MCF 10A (cell line): Measurements from ENCODE around the gene SEMA3G. TPM values are rescaled to one million over a fixed set of nuclear protein-coding genes. Genes with fewer than 3 reads are reported as not detected.

Experiments
- BruUV-seq: library from RNA; stranded (reverse); fragments of 400-500 nt; replicated peaks from 2 replicates; lab custom pipeline; 2021; lab: Mats Ljungman, UMichigan
- CTCF ChIA-PET: fragments of 300-600 bp; sonication (Branson Sonifier 250); formaldehyde crosslinking; extraction: SDS; loops from one replicate; lab custom pipeline; 2021; ENCODE audit warnings: antibody characterized with exemption, inconsistent platforms; lab: Yijun Ruan, JAX
- POLR2A ChIA-PET: fragments of 300-600, 350-650 bp; sonication (Branson Sonifier 250); formaldehyde crosslinking; extraction: SDS; loops from one replicate; lab custom pipeline; 2020; ENCODE audit warnings: antibody characterized with exemption, inconsistent platforms; lab: Yijun Ruan, JAX
- DNase-seq: peaks from one replicate; pipeline ENCODE4 v3.0.0-alpha.2; 2018; ENCODE audit not compliant: unreplicated experiment
- H3K27ac Mint-ChIP-seq: one replicate; pipeline ENCODE4 v1.8.0; 2022; ENCODE audit warnings: mild to moderate bottlenecking, low read depth, mixed read lengths; ENCODE audit not compliant: unreplicated experiment
- H3K27me3 Mint-ChIP-seq: one replicate; pipeline ENCODE4 v1.8.0; 2022; ENCODE audit warnings: mixed read lengths; ENCODE audit not compliant: insufficient read depth, unreplicated experiment
- H3K36me3 Mint-ChIP-seq: one replicate; pipeline ENCODE4 v1.8.0; 2022; ENCODE audit warnings: mild to moderate bottlenecking, moderate library complexity, mixed read lengths; ENCODE audit not compliant: insufficient read depth, unreplicated experiment
- H3K4me1 Mint-ChIP-seq: one replicate; pipeline ENCODE4 v1.8.0; 2022; ENCODE audit warnings: mixed read lengths; ENCODE audit not compliant: insufficient read depth, unreplicated experiment
- H3K4me3 Mint-ChIP-seq: one replicate; pipeline ENCODE4 v1.8.0; 2022; ENCODE audit warnings: mild to moderate bottlenecking, moderate library complexity, mixed read lengths; ENCODE audit not compliant: unreplicated experiment
- H3K9me3 Mint-ChIP-seq: one replicate; pipeline ENCODE4 v1.8.0; 2022; ENCODE audit warnings: mixed read lengths; ENCODE audit not compliant: unreplicated experiment
- intact Hi-C: fragments of 100-400 bp; cut with micrococcal nuclease; formaldehyde crosslinking; loops from 2 replicates; pipeline ENCODE4 v1.14.1; 2022
- total RNA-seq: library from RNA; stranded (reverse); gene quantifications from 2 replicates; pipeline ENCODE4 v1.2.3, GENCODE V29; 2022
- TF ChIP-seq, protein P1 (sequence below): fragments of 200-600 bp; IDR thresholded peaks from one replicate; pipeline ENCODE4 v1.8.0; 2022; ENCODE audit warnings: antibody characterized with exemption, mild to moderate bottlenecking; ENCODE audit not compliant: unreplicated experiment

SEMA3G gene
- total RNA-seq, 1 experiment from 2014 or later, result 0.12 TPM

DNA sequence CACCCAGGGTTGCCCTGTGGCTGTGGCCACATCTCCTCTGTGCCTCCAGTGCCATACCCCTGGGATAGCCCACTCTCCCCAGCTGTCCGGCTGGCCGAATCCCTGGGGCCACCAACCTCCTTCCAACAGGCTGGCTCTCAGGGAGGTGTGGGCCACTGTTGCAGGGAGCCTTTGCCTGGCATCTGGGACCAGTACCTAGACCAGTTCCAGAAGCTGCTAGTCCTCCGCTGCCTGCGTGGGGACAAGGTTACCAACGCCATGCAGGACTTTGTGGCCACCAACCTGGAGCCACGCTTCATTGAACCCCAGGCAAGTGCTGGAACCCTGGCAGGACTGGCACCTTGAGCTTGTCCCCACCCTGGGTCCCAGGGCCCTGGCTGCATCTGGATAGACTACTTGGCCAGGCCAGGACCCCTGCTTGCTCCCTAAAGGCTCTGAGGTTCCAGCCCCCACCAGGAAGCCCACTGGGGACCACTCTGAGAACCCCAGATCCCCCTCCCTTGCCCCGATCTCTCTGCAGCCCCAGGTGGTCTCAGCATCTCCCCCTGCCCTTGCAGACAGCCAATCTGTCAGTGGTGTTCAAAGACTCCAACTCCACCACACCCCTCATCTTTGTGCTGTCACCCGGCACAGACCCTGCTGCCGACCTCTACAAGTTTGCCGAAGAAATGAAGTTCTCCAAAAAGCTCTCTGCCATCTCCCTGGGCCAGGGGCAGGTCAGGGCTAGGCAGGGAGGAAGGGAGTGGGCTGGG lies 50.0 kb downstream of the SEMA3G start:
- DNase-seq, result no peak
- TF ChIP-seq, protein P1, sequence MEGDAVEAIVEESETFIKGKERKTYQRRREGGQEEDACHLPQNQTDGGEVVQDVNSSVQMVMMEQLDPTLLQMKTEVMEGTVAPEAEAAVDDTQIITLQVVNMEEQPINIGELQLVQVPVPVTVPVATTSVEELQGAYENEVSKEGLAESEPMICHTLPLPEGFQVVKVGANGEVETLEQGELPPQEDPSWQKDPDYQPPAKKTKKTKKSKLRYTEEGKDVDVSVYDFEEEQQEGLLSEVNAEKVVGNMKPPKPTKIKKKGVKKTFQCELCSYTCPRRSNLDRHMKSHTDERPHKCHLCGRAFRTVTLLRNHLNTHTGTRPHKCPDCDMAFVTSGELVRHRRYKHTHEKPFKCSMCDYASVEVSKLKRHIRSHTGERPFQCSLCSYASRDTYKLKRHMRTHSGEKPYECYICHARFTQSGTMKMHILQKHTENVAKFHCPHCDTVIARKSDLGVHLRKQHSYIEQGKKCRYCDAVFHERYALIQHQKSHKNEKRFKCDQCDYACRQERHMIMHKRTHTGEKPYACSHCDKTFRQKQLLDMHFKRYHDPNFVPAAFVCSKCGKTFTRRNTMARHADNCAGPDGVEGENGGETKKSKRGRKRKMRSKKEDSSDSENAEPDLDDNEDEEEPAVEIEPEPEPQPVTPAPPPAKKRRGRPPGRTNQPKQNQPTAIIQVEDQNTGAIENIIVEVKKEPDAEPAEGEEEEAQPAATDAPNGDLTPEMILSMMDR, result no peak
- ChIA-PET POLR2A (no interaction called here), CTCF (interaction anchor here (0.7 kb wide), 1 partner anchor 98 kb away, joined by 4 read pairs; no protein-coding TSS in a partner anchor)
- H3K36me3 Mint-ChIP-seq, result no peaks in the 10 kb centered on the region
- BruUV-seq, result no TSS peak
- intact Hi-C loops, result no loop called here
- no peak overlapping the region for H3K27ac Mint-ChIP-seq
- no peaks in the 10 kb centered on the region for H3K27me3 Mint-ChIP-seq
- no peaks in the 10 kb centered on the region for H3K9me3 Mint-ChIP-seq
- H3K4me1 Mint-ChIP-seq, result no peaks in the 10 kb centered on the region
- no peak overlapping the region for H3K4me3 Mint-ChIP-seq

DNA sequence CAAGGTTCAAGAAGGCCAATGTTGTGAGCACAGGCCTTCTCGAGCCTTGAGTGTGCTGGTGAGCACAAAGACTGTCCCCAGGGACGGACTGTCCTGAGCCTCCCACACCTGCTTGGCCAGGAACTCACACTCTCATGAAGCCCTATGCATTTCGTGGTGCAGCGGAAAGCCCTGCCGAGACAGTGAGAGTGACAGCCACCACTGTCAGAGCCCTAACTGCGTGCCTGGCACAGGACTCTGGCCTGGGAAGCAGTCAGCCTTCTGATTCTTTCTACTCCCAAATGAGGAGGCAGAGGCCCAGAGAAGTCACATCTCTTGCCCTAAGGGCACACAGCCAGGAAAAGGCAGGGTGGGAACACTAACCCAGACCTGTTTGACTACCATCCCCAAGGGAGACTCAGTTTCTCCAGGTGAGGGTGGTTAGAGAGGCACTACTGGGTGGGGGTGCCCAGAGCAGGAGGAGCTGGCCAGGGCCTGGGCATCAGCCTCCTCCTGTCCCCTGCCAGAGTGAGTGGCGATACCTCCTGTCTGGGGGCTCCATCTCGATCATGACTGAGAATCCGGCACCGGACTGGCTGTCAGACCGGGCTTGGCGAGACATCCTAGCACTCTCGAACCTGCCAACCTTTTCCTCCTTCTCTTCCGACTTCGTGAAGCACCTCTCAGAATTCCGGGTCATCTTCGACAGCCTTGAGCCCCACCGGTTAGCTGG lies 50.8 kb downstream of the SEMA3G start:
- TF ChIP-seq, protein P1, result no peak
- no peaks in the 10 kb centered on the region for H3K4me1 Mint-ChIP-seq
- no peaks in the 10 kb centered on the region for H3K9me3 Mint-ChIP-seq
- CTCF ChIA-PET, result interaction anchor here (0.6 kb wide), 1 partner anchor 115 kb away, joined by 3 read pairs; no protein-coding TSS in a partner anchor
- H3K36me3 Mint-ChIP-seq, result no peaks in the 10 kb centered on the region
- H3K27ac Mint-ChIP-seq, result no peak overlapping the region
- no TSS peak for BruUV-seq
- POLR2A ChIA-PET, result no interaction called here
- intact Hi-C loops, result no loop called here
- no peak for DNase-seq
- no peak overlapping the region for H3K4me3 Mint-ChIP-seq
- H3K27me3 Mint-ChIP-seq, result no peaks in the 10 kb centered on the region

DNA sequence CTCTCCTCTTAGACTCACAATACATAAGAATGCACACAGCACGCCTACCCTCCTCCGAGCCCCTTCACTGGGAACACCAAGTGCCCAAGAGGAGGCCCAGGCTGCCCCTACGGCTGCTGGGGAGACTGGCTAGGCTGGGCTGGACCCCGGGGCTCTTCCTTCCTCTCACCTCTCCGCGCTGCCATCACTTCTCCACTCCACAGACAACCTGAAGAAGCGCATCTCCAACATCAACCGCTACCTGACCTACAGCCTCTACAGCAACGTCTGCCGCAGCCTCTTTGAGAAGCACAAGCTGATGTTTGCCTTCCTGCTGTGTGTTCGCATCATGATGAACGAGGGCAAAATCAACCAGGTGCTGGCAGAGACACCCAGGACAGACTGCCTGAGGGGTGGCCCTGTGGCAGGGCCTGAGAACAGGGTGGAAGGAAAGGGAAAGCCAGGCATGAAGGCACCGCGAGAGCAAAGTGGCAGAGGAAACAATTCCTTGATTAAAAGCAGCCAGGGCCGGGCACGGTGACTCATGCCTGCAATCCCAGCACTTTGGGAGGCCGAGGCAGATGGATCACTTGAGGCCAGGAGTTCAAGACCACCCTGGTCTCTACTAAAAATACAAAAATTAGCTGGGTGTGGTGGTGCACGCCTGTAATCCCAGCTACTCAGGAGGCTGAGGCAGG lies 51.6 kb downstream of the SEMA3G start:
- no peaks in the 10 kb centered on the region for H3K9me3 Mint-ChIP-seq
- POLR2A ChIA-PET, result no interaction called here
- DNase-seq, result no peak
- TF ChIP-seq, protein P1, result no peak
- no peaks in the 10 kb centered on the region for H3K36me3 Mint-ChIP-seq
- no peak overlapping the region for H3K27ac Mint-ChIP-seq
- no TSS peak for BruUV-seq
- H3K27me3 Mint-ChIP-seq, result no peaks in the 10 kb centered on the region
- H3K4me3 Mint-ChIP-seq, result no peak overlapping the region
- H3K4me1 Mint-ChIP-seq, result no peaks in the 10 kb centered on the region
- CTCF ChIA-PET, result interaction anchor here (0.6 kb wide), 1 partner anchor 114 kb away, joined by 3 read pairs; no protein-coding TSS in a partner anchor
- intact Hi-C loops, result no loop called here
